MM.1S (cell line): ENCODE data around the gene PTCD2.

ENCODE experiments used
- DNase-seq: peaks from one replicate; pipeline ENCODE4 v3.0.0-alpha.2; 2015
- H2AFZ ChIP-seq: fragments of 300-600 bp; sonication (generic); 2 replicates; pipeline ENCODE4 v1.6.0; 2016; ENCODE audit warnings: antibody characterized with exemption, low read length
- H3F3A ChIP-seq: fragments of 300-600 bp; sonication (generic); 2 replicates; pipeline ENCODE4 v1.6.1; 2016; ENCODE audit warnings: mild to moderate bottlenecking, antibody characterized with exemption, low read length, moderate library complexity, mixed read lengths; ENCODE audit not compliant: insufficient read depth
- H3K27ac ChIP-seq: fragments of 300-600 bp; sonication (generic); 2 replicates; pipeline ENCODE4 v1.5.1; 2016; ENCODE audit warnings: mild to moderate bottlenecking, low read length
- H3K27me3 ChIP-seq: fragments of 300-600 bp; sonication (generic); replicated peaks from 2 replicates; pipeline ENCODE4 v1.6.0; 2016; ENCODE audit warnings: low read length; ENCODE audit not compliant: insufficient read depth
- H3K36me3 ChIP-seq: fragments of 300-600 bp; sonication (generic); replicated peaks from 2 replicates; pipeline ENCODE4 v1.6.1; 2016; ENCODE audit warnings: mild to moderate bottlenecking, low read length, mixed read lengths; ENCODE audit not compliant: insufficient read depth
- H3K4me1 ChIP-seq: fragments of 300-600 bp; sonication (generic); 2 replicates; pipeline ENCODE4 v1.6.1; 2016; ENCODE audit warnings: low read length, mixed read lengths
- H3K4me2 ChIP-seq: fragments of 300-600 bp; sonication (generic); 2 replicates; pipeline ENCODE4 v1.6.0; 2016; ENCODE audit warnings: low read depth, low read length
- H3K4me3 ChIP-seq: fragments of 300-600 bp; sonication (generic); 2 replicates; pipeline ENCODE4 v1.5.1; 2016; ENCODE audit warnings: low read length, mixed read lengths
- H3K79me2 ChIP-seq: fragments of 300-600 bp; sonication (generic); 2 replicates; pipeline ENCODE4 v1.6.1; 2016; ENCODE audit warnings: mixed run types, low read length, mixed read lengths
- H3K9ac ChIP-seq: fragments of 300-600 bp; sonication (generic); 2 replicates; pipeline ENCODE4 v1.6.1; 2016; ENCODE audit warnings: low read length, mixed read lengths
- H3K9me2 ChIP-seq: fragments of 300-600 bp; sonication (generic); replicated peaks from 2 replicates; pipeline ENCODE4 v1.6.1; 2016; ENCODE audit warnings: mild to moderate bottlenecking, low read length, mixed read lengths; ENCODE audit not compliant: insufficient read depth
- H3K9me3 ChIP-seq: fragments of 300-600 bp; sonication (generic); replicated peaks from 2 replicates; pipeline ENCODE4 v1.6.1; 2016; ENCODE audit warnings: mild to moderate bottlenecking, low read length, mixed read lengths; ENCODE audit not compliant: insufficient read depth
- H4K20me1 ChIP-seq: fragments of 300-600 bp; sonication (generic); 2 replicates; pipeline ENCODE4 v1.6.1; 2016; ENCODE audit warnings: mild to moderate bottlenecking, low read length, moderate library complexity, mixed read lengths; ENCODE audit not compliant: insufficient read depth
- CTCF ChIP-seq: fragments of 300-600 bp; sonication (generic); IDR thresholded peaks from 2 replicates; pipeline ENCODE4 v1.5.1; 2016; ENCODE audit warnings: antibody characterized with exemption, low read length, mixed read lengths
- EZH2 ChIP-seq: fragments of 300-600 bp; sonication (generic); optimal IDR thresholded peaks from 2 replicates; pipeline ENCODE3; 2017; ENCODE audit warnings: low read depth, mild to moderate bottlenecking, antibody characterized with exemption, low read length, mixed read lengths
- EZH2phosphoT487 ChIP-seq: fragments of 300-600 bp; sonication (generic); IDR thresholded peaks from 2 replicates; pipeline ENCODE4 v1.6.1; 2018; ENCODE audit warnings: antibody characterized with exemption, low read length

Gene PTCD2

GRCh38 chr5:72283358-72283757 lies 36.8 kb upstream of the PTCD2 start:
- no peak overlapping the region for H2AFZ ChIP-seq
- no peaks in the 10 kb centered on the region for H3K9me2 ChIP-seq
- no peak for DNase-seq
- no peaks in the 10 kb centered on the region for H3K27me3 ChIP-seq
- no peaks in the 10 kb centered on the region for H3K36me3 ChIP-seq
- H3K27ac ChIP-seq, result no peak overlapping the region
- H4K20me1 ChIP-seq, result no peaks in the 10 kb centered on the region
- H3F3A ChIP-seq, result no peaks in the 10 kb centered on the region
- no peaks in the 10 kb centered on the region for H3K9me3 ChIP-seq
- TF ChIP-seq EZH2 (no peak), EZH2phosphoT487 (no peak), CTCF (no peak)
- no peak overlapping the region for H3K4me2 ChIP-seq
- H3K4me1 ChIP-seq, result no peaks in the 10 kb centered on the region; the same call in 1 of the 2 replicates
- H3K4me3 ChIP-seq, result no peak overlapping the region
- H3K79me2 ChIP-seq, result no peaks in the 10 kb centered on the region
- no peak overlapping the region for H3K9ac ChIP-seq

- H3K27me3 ChIP-seq, result no peaks in the 10 kb centered on the region
- H3K9me3 ChIP-seq, result no peaks in the 10 kb centered on the region
- no peaks in the 10 kb centered on the region for H3F3A ChIP-seq
- H2AFZ ChIP-seq, result no peak overlapping the region
- DNase-seq, result no peak
- TF ChIP-seq CTCF (no peak), EZH2 (no peak), EZH2phosphoT487 (no peak)
- H3K79me2 ChIP-seq, result peaks cover under 1% of the 10 kb centered on the region; the same call in 1 of the 2 replicates
- no peaks in the 10 kb centered on the region for H3K36me3 ChIP-seq
- no peak overlapping the region for H3K4me3 ChIP-seq
- no peak overlapping the region for H3K4me2 ChIP-seq
- H3K9me2 ChIP-seq, result no peaks in the 10 kb centered on the region
- no peak overlapping the region for H3K9ac ChIP-seq
- H3K27ac ChIP-seq, result no peak overlapping the region
- no peaks in the 10 kb centered on the region for H4K20me1 ChIP-seq
- no peaks in the 10 kb centered on the region; the same call in 1 of the 2 replicates for H3K4me1 ChIP-seq
Observed at GRCh38 chr5:72284559-72285423, 35.4 kb upstream of the PTCD2 start.

GRCh38 chr5:72285424-72285821 lies 34.8 kb upstream of the PTCD2 start:
- H3K9me2 ChIP-seq, result no peaks in the 10 kb centered on the region
- H4K20me1 ChIP-seq, result no peaks in the 10 kb centered on the region
- H3K9me3 ChIP-seq, result no peaks in the 10 kb centered on the region
- peaks cover 4% of the 10 kb centered on the region; the same call in 1 of the 2 replicates for H3K4me1 ChIP-seq
- no peak overlapping the region for H3K9ac ChIP-seq
- TF ChIP-seq EZH2phosphoT487, result no peak
- no peak for TF ChIP-seq EZH2
- TF ChIP-seq CTCF, result no peak
- no peak overlapping the region for H3K4me3 ChIP-seq
- no peak overlapping the region for H3K4me2 ChIP-seq
- no peaks in the 10 kb centered on the region for H3K27me3 ChIP-seq
- no peak overlapping the region for H3K27ac ChIP-seq
- H3K79me2 ChIP-seq, result peaks cover 3% of the 10 kb centered on the region; the same call in 1 of the 2 replicates
- no peaks in the 10 kb centered on the region for H3K36me3 ChIP-seq
- H2AFZ ChIP-seq, result no peak overlapping the region
- DNase-seq, result no peak
- H3F3A ChIP-seq, result no peaks in the 10 kb centered on the region
